H1 (cell line): Measurements from ENCODE around the gene NREP. TPM values are rescaled to one million over a fixed set of nuclear protein-coding genes. Genes with fewer than 3 reads are reported as not detected.

Source experiments
- CTCF ChIA-PET: fragments of 300-600 bp; sonication (Branson Sonifier 250); formaldehyde crosslinking; loops from one replicate; lab custom pipeline; 2021; ENCODE audit not compliant: partially characterized antibody; lab: Charles Lee
- POLR2A ChIA-PET: fragments of 300-600 bp; sonication (Branson Sonifier 250); formaldehyde crosslinking; loops from one replicate; lab custom pipeline; 2021; ENCODE audit warnings: inconsistent platforms; ENCODE audit not compliant: partially characterized antibody; lab: Charles Lee
- DNase-seq, 2 experiments: peaks; one replicate each; pipeline versions ENCODE4 v3.0.0 to v3.0.0-alpha.2; 2010 to 2022; ENCODE audit warnings: low spot score in 2 of 2, low read depth in 1 of 2, mixed read lengths in 1 of 2
- FAIRE-seq: peaks from 2 replicates; lab custom pipeline; 2011; peaks lifted over from hg19 to GRCh38; lab: Jason Lieb, UNC
- H2AFZ ChIP-seq: 2 replicates; pipeline ENCODE4 v1.8.1; 2012; ENCODE audit warnings: low read length, inconsistent platforms
- H2AK5ac ChIP-seq: 2 replicates; pipeline ENCODE4 v1.6.1; 2013; ENCODE audit warnings: low read depth, low read length
- H2BK120ac ChIP-seq: replicated peaks from 2 replicates; pipeline ENCODE3; 2013; ENCODE audit warnings: low read depth, low read length, inconsistent platforms
- H2BK12ac ChIP-seq: 2 replicates; pipeline ENCODE4 v1.6.1; 2013; ENCODE audit warnings: low read depth, low read length
- H2BK15ac ChIP-seq: 2 replicates; pipeline ENCODE4 v1.6.1; 2013; ENCODE audit warnings: low read length
- H2BK20ac ChIP-seq: 2 replicates; pipeline ENCODE4 v1.6.1; 2013; ENCODE audit warnings: low read length
- H2BK5ac ChIP-seq: 2 replicates; pipeline ENCODE4 v1.6.1; 2013; ENCODE audit warnings: low read depth, low read length
- H3K14ac ChIP-seq: 2 replicates; pipeline ENCODE4 v1.6.1; 2013; ENCODE audit warnings: inconsistent platforms; ENCODE audit not compliant: insufficient read length
- H3K18ac ChIP-seq: 2 replicates; pipeline ENCODE4 v1.6.1; 2013; ENCODE audit warnings: low read length; ENCODE audit errors: extremely low read depth
- H3K23ac ChIP-seq: 2 replicates; pipeline ENCODE4 v1.6.1; 2013; ENCODE audit warnings: inconsistent platforms; ENCODE audit not compliant: insufficient read length
- H3K23me2 ChIP-seq: 2 replicates; pipeline ENCODE4 v1.6.1; 2013; ENCODE audit warnings: low read depth, low read length
- H3K27ac ChIP-seq: 2 replicates; pipeline ENCODE4 v1.6.1; 2011; ENCODE audit warnings: low read depth, low read length, inconsistent platforms
- H3K27me3 ChIP-seq, 4 experiments: replicated peaks in 1 of 4; 1 replicate in 1 of 4; 2 replicates in 3 of 4; pipeline versions ENCODE4 v1.6.1 to v1.8.1; 2011 to 2013; ENCODE audit warnings: low read length in 3 of 4, mild to moderate bottlenecking in 3 of 4, inconsistent platforms in 2 of 4, mixed read lengths in 2 of 4, moderate library complexity in 1 of 4; ENCODE audit not compliant: control insufficient read depth in 3 of 4, insufficient read depth in 3 of 4; ENCODE audit errors: extremely low read depth in 1 of 4
- H3K36me3 ChIP-seq, 4 experiments: 2 replicates each; pipeline versions ENCODE4 v1.6.1 to v1.8.1; 2011 to 2013; ENCODE audit warnings: mild to moderate bottlenecking in 4 of 4, low read length in 3 of 4, moderate library complexity in 2 of 4, control low read depth in 1 of 4, inconsistent platforms in 1 of 4; ENCODE audit not compliant: insufficient read depth in 4 of 4, control insufficient read depth in 2 of 4
- H3K4ac ChIP-seq: replicated peaks from 2 replicates; pipeline ENCODE3; 2013; ENCODE audit warnings: low read length, low read depth, mixed read lengths, inconsistent platforms; ENCODE audit not compliant: insufficient read length
- H3K4me1 ChIP-seq, 4 experiments: replicated peaks in 1 of 4; 1 replicate in 1 of 4; 2 replicates in 3 of 4; pipeline versions ENCODE4 v1.6.1 to v1.8.1; 2011 to 2013; ENCODE audit warnings: low read length in 3 of 4, inconsistent platforms in 2 of 4, mixed read lengths in 1 of 4; ENCODE audit not compliant: insufficient read depth in 4 of 4, control insufficient read depth in 3 of 4
- H3K4me2 ChIP-seq, 2 experiments: 2 replicates each; pipeline versions ENCODE4 v1.6.1 to v1.8.1; 2011 to 2013; ENCODE audit warnings: low read depth in 2 of 2, low read length in 2 of 2, control low read depth in 1 of 2, inconsistent platforms in 1 of 2, mild to moderate bottlenecking in 1 of 2; ENCODE audit not compliant: insufficient read depth in 1 of 2
- H3K4me3 ChIP-seq, 4 experiments: fragments of 200-600, 300-600 bp in 1 of 4; sonication (generic), shearing (Covaris generic), sonication (Bioruptor Twin) in 1 of 4; 2 replicates each; pipeline versions ENCODE4 v1.5.1 to v1.8.1; 2011 to 2016; ENCODE audit warnings: low read length in 4 of 4, low read depth in 3 of 4, control low read depth in 2 of 4, inconsistent platforms in 2 of 4, mild to moderate bottlenecking in 2 of 4, mixed read lengths in 1 of 4, moderate library complexity in 1 of 4; ENCODE audit not compliant: insufficient read depth in 2 of 4; ENCODE audit errors: extremely low read depth in 1 of 4
- H3K56ac ChIP-seq: replicated peaks from 2 replicates; pipeline ENCODE3; 2013; ENCODE audit warnings: low read depth, mild to moderate bottlenecking, mixed read lengths, low read length, inconsistent platforms; ENCODE audit not compliant: insufficient read length
- H3K79me1 ChIP-seq: 2 replicates; pipeline ENCODE4 v1.6.1; 2013; ENCODE audit warnings: low read depth, low read length, control low read depth
- H3K79me2 ChIP-seq, 2 experiments: 2 replicates each; pipeline versions ENCODE4 v1.6.1 to v1.8.1; 2012 to 2013; ENCODE audit warnings: low read length in 2 of 2, mild to moderate bottlenecking in 2 of 2, inconsistent platforms in 1 of 2; ENCODE audit not compliant: insufficient read depth in 2 of 2, control insufficient read depth in 1 of 2
- H3K9ac ChIP-seq, 4 experiments: replicated peaks in 1 of 4; 1 replicate in 1 of 4; 2 replicates in 3 of 4; pipeline versions ENCODE4 v1.6.1 to v1.8.1; 2011 to 2013; ENCODE audit warnings: low read depth in 3 of 4, low read length in 3 of 4, control low read depth in 2 of 4, mild to moderate bottlenecking in 2 of 4, moderate library complexity in 2 of 4, inconsistent platforms in 1 of 4; ENCODE audit errors: extremely low read depth in 1 of 4
- H3K9me3 ChIP-seq, 2 experiments: 2 replicates each; pipeline versions ENCODE4 v1.6.1 to v1.8.1; 2012 to 2013; ENCODE audit warnings: mild to moderate bottlenecking in 2 of 2, moderate library complexity in 2 of 2, control low read depth in 1 of 2, inconsistent platforms in 1 of 2, low read depth in 1 of 2, low read length in 1 of 2, mixed read lengths in 1 of 2; ENCODE audit not compliant: insufficient read depth in 2 of 2
- H4K20me1 ChIP-seq, 2 experiments: replicated peaks in 1 of 2; 2 replicates each; pipeline versions ENCODE3 to v1.8.1; 2011 to 2013; ENCODE audit warnings: inconsistent platforms in 2 of 2, low read length in 2 of 2, mild to moderate bottlenecking in 1 of 2; ENCODE audit not compliant: insufficient read depth in 2 of 2, control insufficient read depth in 1 of 2
- H4K5ac ChIP-seq: 2 replicates; pipeline ENCODE4 v1.6.1; 2013; ENCODE audit warnings: low read length, low read depth, mixed read lengths, inconsistent platforms; ENCODE audit not compliant: insufficient read length
- H4K8ac ChIP-seq: 2 replicates; pipeline ENCODE4 v1.8.0; 2013; ENCODE audit warnings: mild to moderate bottlenecking, moderate library complexity, low read length, inconsistent platforms; ENCODE audit not compliant: insufficient read depth; ENCODE audit errors: extremely low read depth
- H4K91ac ChIP-seq: replicated peaks from 2 replicates; pipeline ENCODE3; 2013; ENCODE audit warnings: low read length, mixed read lengths, inconsistent platforms; ENCODE audit not compliant: insufficient read length
- RFX5 ChIP-seq: IDR thresholded peaks from 2 replicates; pipeline ENCODE4 v1.6.1; 2011; ENCODE audit warnings: low read depth, low read length, improper control_type of control experiment, borderline replicate concordance
- WGBS, 2 experiments: shearing (Covaris generic) in 1 of 2; methylation state at CpG; one replicate each; pipeline versions ENCODE4 v1.1.6 to v1.1.7; 2013 to 2015; ENCODE audit warnings: low lambda C conversion rate in 2 of 2, mixed read lengths in 2 of 2, inconsistent platforms in 1 of 2, low coverage in 1 of 2, missing lambda C conversion rate in 1 of 2; ENCODE audit not compliant: insufficient replicate concordance in 2 of 2, insufficient coverage in 1 of 2, insufficient read length in 1 of 2; ENCODE audit errors: extremely low coverage in 1 of 2, missing lambda C conversion rate in 1 of 2; 5-methylcytosine and 5-hydroxymethylcytosine counted together
- polyA plus RNA-seq, 7 experiments: library from polyadenylated mRNA; depleted of rRNA in 3 of 7; stranded (reverse) in 5 of 7; unstranded in 2 of 7; fragments of >200 nt in 5 of 7; fragments of 200-250 nt in 2 of 7; gene quantifications; 1 replicate in 5 of 7; 2 replicates in 1 of 7; 4 replicates in 1 of 7; pipeline versions ENCODE4 v1.2.1 to v1.2.3, GENCODE V29; 2011 to 2013; ENCODE audit warnings: missing spikeins in 2 of 7, mixed read lengths in 2 of 7
- total RNA-seq: library from RNA; stranded (reverse); fragmentation: NEBNext Ultra II Directional; extraction: Animal tissue kit (Norgen Biotek cat#: 25700); gene quantifications from 2 replicates; pipeline ENCODE4 v1.2.1, GENCODE V29; 2021

NREP gene
- total and polyA plus RNA-seq, 2 of the 8 experiments (the other 6 are each of a cell fraction or from before 2014, with no cell fraction given), result 254 to 301 TPM

GRCh38 chr5:111738118-111738517 lies 18.9 kb downstream of the NREP start:
- Histone ChIP-seq H3K18ac (no peak overlapping the region), H3K79me1 (peaks cover 2% of the 10 kb centered on the region; the same call in 1 of the 2 replicates), H3K23me2 (no peaks in the 10 kb centered on the region)
- TF ChIP-seq RFX5, result no peak
- TF ChIP-seq, all 59 proteins: peak for 0
- Histone ChIP-seq H4K8ac (no peak overlapping the region), H3K27me3 (no peaks in the 10 kb centered on the region), H2AFZ (no peak overlapping the region), H2BK5ac (no peak overlapping the region), H4K91ac (no peak overlapping the region), H3K14ac (no peak overlapping the region), H3K4me2 (no peak overlapping the region), H3K4ac (no peak overlapping the region), H3K56ac (no peak overlapping the region), H4K20me1 (peaks cover 2 to 18% of the 10 kb centered on the region in 2 experiments), H3K9ac (no peak overlapping the region), H3K36me3 (peaks cover 6 to 24% (median 10%) of the 10 kb centered on the region in 4 experiments), H2BK20ac (no peak overlapping the region), H3K9me3 (no peaks in the 10 kb centered on the region), H3K4me1 (peaks cover 4 to 26% (median 15%) of the 10 kb centered on the region in 4 experiments; a peak in 6 of 7 replicates), H2BK15ac (no peak overlapping the region), H2BK120ac (no peak overlapping the region), H3K4me3 (no peak overlapping the region), H2BK12ac (no peak overlapping the region), H2AK5ac (no peak overlapping the region), H3K27ac (no peak overlapping the region), H4K5ac (no peak overlapping the region), H3K79me2 (peaks cover 8 to 79% of the 10 kb centered on the region in 2 experiments; a peak in 3 of 4 replicates), H3K23ac (no peak overlapping the region)
- CTCF ChIA-PET, result interaction anchor here (0.6 to 1.4 kb wide), 2 partner anchors 10 to 12 kb away, joined by 3 read pairs; no protein-coding TSS in a partner anchor
- POLR2A ChIA-PET, result interaction anchor here (0.8 to 2.2 kb wide), 6 partner anchors 10 to 422 kb away, joined by 3 to 12 read pairs (median 4); no protein-coding TSS in a partner anchor
- no peak for FAIRE-seq
- no peak for DNase-seq
- 88% methylated on average over 5 of the region's 5 CpGs; no CpG with 5 or more reads in 1 of the 2 experiments for WGBS, 2 experiments
